Epithelial cell of proximal tubule (primary cell): ENCODE measurements around the gene PDE6G. TPM values are rescaled to one million over a fixed set of nuclear protein-coding genes. Genes with fewer than 3 reads are reported as not detected.

Experiments
- DNase-seq: peaks from one replicate; pipeline ENCODE4 v3.0.0-alpha.2; 2011; ENCODE audit warnings: low read depth
- H3K4me3 ChIP-seq: 2 replicates; pipeline ENCODE4 v1.5.1; 2011; ENCODE audit warnings: low read depth, mild to moderate bottlenecking, low read length
- total RNA-seq: library from RNA; depleted of rRNA; stranded (reverse); fragments of >200 nt; gene quantifications from 2 replicates; pipeline ENCODE4 v1.2.3, GENCODE V29; 2015
- TF ChIP-seq, protein P1 (sequence below): conservative IDR thresholded peaks from 2 replicates; pipeline ENCODE4 v1.5.1; 2012; ENCODE audit warnings: low read depth, mild to moderate bottlenecking, low read length

PDE6G gene
- total RNA-seq, 1 donor from 2014 or later = 23.5 TPM

DNA sequence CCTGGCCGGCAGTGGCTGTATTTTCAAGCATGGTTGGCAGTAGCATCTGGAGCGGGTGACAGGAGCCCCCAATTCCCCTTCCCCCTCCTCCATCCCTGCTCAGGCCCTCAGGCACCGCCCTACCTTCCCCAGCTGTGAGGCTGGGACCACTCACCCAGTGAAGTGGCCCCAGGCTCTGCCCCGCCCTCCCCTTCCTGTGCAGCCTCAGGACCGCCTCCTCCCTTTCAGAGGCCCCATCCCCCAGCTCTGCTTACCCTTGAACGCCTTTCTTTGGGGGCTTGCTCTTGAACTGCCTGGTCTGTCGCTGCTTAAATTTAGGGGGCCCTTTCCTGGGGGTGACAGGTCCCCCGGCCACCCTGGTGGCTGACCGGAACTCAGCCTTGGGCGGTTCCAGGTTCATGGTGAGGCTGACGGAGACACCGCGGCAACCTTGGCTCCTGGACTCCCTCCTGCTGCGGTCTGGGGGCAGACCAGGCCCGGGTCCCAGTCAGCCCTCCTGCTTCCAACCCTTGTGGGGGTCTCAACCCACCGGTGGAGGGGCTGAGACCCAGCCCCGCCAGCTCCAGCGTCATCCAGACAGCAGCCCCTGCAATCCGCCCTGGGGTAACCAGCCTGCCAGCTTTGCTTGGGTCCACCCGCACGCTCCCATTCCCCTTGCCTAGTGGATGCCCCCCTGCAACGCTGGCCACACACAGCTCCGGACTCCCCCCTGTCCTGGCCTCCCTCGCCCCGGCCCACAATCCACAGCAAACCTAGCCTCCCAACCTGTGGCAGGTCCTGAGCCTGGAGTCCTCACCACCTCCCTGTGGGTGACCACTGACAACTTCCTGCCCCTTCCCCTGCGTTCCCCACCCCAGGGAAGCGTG is 3.2 kb downstream of the PDE6G start:
- no peak for DNase-seq
- H3K4me3 ChIP-seq = no peak overlapping the region
- TF ChIP-seq, protein P1, sequence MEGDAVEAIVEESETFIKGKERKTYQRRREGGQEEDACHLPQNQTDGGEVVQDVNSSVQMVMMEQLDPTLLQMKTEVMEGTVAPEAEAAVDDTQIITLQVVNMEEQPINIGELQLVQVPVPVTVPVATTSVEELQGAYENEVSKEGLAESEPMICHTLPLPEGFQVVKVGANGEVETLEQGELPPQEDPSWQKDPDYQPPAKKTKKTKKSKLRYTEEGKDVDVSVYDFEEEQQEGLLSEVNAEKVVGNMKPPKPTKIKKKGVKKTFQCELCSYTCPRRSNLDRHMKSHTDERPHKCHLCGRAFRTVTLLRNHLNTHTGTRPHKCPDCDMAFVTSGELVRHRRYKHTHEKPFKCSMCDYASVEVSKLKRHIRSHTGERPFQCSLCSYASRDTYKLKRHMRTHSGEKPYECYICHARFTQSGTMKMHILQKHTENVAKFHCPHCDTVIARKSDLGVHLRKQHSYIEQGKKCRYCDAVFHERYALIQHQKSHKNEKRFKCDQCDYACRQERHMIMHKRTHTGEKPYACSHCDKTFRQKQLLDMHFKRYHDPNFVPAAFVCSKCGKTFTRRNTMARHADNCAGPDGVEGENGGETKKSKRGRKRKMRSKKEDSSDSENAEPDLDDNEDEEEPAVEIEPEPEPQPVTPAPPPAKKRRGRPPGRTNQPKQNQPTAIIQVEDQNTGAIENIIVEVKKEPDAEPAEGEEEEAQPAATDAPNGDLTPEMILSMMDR = no peak

DNA sequence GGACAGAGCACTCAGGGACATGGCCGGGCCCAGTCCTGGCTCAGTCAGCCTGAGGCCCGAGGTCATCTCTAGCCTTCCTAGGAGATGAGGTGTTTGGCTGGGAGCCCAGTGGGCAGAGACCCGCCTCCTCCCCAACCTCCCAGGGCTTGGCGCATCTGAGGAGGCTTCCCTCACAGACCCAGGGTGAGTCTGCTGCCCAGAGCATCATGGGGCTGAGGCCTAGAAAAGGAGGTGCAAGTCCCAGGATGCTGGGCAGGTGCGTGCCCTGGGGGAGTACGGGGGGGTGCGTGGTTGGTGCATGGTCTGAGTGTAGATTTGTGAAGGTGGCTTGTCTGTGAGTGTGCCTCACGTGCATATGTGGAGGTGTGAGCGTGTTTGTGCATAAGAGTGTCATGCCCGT is 4.7 kb downstream of the PDE6G start:
- no peak for DNase-seq
- H3K4me3 ChIP-seq = no peak overlapping the region
- TF ChIP-seq, protein P1 = no peak

DNA sequence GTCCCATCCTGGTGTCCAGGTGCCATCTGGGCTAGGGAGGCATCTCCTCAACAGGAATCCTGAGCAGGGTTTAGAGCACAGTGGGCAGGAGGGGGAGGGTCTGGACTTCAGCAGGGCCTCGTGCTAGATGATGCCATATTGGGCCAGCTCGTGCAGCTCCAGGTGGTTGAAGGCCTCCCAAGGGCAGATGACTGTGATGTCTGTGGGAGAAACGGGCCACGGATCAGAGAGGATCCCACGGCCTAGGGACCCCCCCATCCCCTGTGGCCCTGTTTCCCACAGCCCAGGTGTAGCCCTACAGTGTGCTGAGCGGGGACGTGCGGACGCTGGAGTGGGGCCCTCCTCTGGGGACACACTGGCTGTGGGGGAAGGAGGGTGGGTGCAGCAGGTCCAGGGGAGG is 5.4 kb downstream of the PDE6G start:
- no peak for DNase-seq
- H3K4me3 ChIP-seq = no peak overlapping the region
- TF ChIP-seq, protein P1 = no peak

DNA sequence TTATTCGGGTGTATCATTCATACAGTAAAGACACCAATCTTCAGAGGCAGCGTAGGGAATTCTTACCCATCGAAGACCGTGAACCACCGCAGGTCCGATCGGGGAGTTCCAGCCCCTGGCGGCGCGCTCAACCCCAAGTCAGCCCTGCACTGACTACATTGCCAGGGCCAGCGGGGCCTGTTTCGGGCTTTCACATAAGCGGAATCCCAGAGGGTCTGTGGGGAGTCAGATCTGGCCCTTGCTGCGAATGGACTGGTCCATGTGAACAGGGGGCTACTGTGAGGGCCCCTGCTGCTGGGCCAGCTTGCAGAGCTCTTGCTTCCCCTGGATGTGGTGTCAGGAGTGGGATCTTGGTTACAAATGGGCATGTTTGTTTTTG is 7.6 kb downstream of the PDE6G start:
- H3K4me3 ChIP-seq = no peak overlapping the region
- TF ChIP-seq, protein P1 = no peak
- DNase-seq = no peak

DNA sequence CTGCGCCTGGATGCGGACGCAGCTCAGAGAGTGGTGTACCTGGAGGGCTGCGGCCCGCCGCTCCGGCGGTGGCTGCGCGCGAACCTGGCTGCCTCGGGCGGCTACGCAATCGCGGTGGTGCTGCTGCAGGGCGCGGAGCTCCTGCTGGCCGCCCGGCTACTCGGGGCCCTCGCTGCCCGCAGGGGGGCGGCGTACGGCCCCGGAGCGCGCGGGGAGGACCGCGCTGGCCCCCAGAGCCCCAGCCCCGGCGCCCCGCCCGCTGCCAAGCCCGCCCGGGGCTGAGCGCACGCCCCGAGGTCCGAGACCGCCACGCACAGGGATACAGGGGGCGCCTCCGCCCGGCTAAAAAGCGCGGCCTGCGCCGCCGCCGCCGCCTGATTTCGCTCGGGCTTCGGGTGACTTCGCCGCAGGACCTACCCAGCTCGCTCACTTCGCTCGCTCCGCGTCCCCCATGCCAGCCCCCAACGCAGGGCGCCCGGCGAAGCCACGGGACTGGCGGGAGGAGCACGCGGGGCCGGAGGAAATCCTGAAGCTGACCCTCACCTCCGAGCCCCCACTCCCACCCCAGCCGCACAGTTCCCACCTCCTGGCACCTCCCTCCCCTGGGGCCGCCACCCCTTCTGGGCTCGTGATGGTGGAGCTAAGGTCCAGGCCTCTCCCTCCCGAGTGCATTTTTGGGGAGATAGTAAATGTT is 8.2 kb downstream of the PDE6G start:
- no peak for DNase-seq
- H3K4me3 ChIP-seq = no peak overlapping the region
- TF ChIP-seq, protein P1 = no peak

DNA sequence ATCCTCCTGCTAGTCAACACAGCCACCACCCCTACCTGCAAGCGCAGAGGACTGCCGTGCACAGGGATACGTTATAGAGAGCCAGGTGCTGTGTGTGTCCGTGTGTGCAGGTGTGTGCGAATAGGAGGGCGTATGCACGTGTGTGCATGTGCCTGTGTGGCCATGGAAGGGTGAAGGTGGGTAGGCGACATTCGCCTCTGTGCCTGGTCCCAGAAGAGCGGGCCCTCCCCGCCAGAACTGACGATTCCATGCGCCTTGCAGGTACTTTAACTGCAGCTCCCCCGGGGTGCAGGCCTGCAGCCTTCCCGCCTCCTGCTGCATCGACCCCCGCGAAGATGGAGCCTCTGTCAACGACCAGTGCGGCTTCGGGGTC is 8.7 kb downstream of the PDE6G start:
- DNase-seq = no peak
- H3K4me3 ChIP-seq = no peak overlapping the region
- TF ChIP-seq, protein P1 = no peak
